RPMI7951 (cell line): ENCODE results near the gene URB2. TPM values are rescaled to one million over a fixed set of nuclear protein-coding genes. Genes with fewer than 3 reads are reported as not detected.

Experiments used
- DNase-seq: peaks from one replicate; pipeline ENCODE4 v3.0.0-alpha.2; 2012; ENCODE audit warnings: low read depth
- total RNA-seq: library from RNA; depleted of rRNA; stranded (reverse); fragments of >200 nt; shearing (Covaris generic); gene quantifications from 2 replicates; pipeline ENCODE4 v1.2.3, GENCODE V29; 2014

Gene URB2
- total RNA-seq, 1 experiment from 2014 or later: 4.7 TPM

DNA sequence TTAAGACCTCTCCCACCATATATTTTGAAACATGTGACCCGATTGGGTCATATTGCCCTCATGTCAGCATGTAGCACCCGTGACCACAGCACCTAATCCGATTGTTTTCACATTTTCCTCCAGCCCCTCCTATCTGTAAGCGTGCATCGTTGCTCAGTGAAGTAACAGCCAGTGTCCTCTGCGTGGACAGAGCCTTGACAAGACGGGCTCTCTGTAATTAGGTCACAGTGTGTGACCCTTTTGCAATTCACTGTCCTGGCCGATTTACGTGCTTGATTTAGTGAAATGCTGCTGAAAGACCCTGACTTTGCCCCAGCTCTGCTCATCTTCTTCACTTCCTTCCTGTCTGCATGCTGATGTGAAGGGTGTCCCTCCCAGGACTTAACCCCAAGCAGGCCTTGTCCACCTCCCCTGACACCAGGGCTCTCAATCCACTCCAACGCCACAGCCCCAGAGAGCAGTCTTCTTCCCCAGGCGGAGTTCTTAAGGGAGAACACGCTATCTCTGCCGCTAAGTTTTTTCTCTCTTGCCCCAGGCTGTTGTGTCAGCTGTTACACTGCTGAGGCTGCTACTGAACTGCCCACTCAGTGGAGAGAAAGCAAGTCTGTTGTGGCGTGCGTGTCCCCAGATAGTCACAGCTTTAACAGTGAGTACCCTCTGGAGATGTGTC, 19.4 kb downstream of the URB2 start:
- peak; percentile 18 for DNase-seq

DNA sequence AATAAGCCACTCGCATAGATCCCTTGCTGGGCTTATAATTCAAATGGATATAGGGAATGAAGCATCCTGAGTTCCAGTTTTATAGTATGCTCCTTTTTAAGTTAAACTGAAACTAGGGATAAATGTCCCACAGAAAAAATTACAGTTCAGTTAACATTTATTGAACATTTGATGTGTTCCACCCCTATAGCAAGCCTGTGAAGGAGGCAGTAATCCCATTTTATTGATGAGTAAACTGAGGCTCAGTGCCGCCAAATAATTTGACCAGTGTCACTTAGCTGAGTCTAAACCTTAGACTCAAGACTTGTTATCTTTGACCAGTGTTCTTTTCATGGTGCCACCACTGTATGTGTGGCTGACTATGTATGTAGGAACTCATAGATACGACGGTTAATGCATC, 22.4 kb downstream of the URB2 start:
- no peak for DNase-seq

DNA sequence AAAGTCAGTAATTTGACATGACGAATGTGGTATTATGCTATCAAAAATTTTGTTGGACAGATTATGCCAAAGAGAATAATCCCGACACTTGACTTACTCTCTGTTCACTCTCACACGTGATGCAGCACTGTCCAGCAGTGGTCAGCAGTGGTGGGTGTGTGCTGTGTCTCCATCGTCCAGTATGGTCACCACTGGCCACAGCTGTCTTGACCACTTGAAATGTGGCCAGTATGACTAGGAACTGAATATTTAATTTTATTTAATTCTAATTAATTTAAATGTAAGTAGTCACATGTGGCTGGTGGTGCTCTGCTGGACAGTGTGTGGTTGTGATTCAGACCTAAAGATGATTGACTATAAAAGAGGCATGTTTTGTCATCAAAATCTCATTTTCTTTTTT, 24.0 kb downstream of the URB2 start:
- DNase-seq: no peak

DNA sequence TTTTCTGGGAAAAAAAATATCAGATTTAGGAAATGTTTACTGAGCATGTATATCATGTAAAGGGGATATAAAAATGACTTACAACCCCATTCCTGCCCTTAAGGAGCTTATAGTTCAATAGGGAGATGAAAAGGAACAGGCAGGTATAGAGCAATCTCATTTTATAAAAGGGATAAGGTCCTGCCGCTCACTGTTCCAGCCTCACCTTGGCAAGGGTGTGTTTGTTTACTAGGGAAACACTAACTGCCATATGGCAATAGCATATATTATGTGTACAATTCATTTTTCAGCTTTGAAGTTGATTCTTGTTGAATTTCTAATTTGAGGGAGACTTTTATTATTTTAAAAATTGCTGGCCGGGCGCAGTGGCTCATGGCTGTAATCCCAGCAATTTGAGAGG, 25.5 kb downstream of the URB2 start:
- DNase-seq: no peak

DNA sequence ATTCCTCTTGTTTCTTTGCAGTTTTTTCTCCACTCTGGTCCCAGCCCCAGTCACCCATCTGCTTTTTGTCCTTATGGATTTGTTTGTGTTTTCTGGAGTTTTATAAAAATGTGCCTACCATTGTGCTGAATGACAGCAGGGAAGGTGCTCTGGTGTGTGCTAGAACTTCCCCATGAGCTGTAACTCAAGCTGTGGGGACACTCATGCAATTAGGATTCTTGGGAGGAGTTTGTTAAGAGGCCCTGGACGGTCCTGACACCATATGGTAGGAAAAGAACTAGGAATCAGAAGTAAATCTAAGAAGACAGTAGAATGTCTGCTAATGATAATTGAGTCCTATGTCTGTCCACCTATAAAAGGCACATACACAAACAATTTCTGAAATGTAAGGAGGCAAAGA, 27.4 kb downstream of the URB2 start:
- DNase-seq: no peak

DNA sequence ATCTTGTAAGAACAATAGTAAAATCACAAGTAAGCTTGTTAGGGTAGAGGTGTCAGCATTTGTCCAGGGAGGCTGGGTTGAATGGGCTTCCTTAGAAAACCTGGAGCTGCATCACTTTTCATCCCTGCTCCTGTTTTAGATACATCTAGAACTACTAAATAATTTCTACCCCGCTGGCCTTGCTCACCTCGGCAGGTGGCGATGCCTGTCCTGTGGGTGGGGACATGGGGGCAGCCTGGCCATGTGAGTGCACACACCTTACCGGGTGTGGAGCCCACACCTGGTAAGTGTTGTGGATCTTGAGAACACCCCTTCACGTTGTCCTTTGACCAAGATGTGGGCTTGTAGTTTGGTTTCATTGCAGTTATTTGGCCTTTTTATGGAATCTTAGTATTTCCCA, 29.7 kb downstream of the URB2 start:
- DNase-seq: no peak

DNA sequence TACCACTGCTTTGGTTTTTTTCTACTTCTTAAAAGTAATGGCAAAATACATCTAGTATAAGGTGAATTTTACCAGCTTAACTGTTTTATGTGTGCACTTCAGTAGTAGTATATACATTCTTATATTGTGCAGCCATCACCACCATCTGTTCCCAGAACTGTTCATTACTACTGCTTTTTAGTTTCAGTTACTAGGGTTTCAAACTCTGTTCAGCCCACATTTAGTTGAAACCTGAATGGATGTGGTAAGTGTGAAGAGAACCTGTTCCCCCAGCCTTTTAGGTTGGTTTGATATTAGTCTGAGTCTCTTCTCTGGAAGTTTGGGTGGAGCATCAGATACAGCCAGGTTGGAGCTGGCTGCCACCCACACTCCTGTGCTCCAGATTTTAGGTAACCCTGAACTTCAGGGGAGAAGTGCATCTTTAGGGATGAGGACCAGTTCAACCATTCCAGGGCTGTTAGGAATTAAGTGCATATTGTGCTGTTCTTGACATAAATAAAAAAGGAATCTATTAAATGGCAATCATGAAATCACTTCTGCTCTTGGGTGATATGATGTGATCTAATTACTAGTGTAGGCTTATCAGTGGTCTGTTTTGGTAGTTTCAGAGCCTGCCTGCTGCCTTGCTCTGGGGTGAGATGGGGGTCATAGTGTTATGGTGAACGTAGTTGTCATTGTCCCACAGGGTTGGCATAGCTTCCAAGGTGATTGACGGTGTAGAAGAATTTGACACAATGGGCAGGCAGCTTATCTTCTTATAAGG, 32.1 kb downstream of the URB2 start:
- no peak for DNase-seq

DNA sequence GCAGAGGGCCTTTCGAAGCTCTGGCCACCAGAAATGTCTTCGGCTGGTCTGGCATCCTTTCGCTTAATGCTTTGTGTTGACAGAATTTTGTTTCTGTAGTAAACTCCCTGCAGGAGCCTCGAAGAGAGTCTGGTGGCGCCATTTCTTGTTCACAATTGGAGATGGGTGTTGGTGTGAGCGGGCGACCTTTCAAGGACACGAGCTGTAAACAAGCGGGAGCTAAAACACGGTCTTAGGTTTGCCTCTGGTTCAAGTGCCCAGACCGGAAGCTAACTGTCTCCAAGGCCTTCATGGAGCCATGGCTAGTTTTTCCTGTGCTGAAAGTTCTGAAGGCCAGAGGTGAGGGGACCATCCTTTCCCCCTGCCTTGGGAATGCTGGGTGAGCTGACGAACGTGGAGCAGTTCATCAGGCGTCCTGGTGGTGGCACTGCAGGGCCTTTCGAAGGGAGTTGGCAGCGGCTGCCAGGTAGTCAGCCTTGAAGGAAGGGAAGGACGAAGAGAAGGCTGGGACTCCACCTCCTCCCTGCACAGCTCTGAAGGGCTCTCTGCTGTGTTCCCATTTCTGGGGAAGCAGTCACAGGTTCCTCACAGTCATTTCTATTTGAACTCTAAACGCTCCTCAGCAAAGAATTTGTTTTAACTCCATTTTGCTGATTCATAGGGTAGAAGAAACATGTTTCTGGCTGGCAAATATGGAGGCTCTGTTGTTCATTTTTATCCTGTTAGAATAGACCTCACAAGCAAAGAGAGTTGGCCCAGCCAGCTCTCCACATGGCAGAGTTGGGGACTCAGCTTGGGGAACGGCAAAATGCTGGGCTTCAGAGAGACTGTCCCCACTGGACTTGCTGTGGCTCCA, 35.2 kb downstream of the URB2 start:
- peak; percentile 48 for DNase-seq

DNA sequence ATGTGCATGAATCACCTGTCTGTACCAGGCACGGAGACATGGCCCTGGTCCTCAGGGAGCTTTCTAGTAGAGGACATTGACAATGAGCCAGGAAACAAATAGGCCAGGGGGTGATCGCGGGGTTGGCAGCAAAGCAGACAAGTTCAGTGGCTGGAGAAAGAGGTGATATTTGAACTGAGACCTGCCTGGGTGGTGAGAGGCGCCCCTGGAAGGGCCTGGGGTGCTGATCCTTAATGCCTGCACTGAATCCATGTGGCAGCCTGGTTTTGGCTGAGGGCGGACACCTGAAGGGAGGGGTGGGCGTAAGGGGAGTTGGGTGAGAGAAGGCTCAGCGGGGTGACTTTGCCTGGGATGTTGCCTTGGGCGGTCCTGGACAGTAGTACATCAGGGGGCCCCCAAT, 35.9 kb downstream of the URB2 start:
- no peak for DNase-seq

DNA sequence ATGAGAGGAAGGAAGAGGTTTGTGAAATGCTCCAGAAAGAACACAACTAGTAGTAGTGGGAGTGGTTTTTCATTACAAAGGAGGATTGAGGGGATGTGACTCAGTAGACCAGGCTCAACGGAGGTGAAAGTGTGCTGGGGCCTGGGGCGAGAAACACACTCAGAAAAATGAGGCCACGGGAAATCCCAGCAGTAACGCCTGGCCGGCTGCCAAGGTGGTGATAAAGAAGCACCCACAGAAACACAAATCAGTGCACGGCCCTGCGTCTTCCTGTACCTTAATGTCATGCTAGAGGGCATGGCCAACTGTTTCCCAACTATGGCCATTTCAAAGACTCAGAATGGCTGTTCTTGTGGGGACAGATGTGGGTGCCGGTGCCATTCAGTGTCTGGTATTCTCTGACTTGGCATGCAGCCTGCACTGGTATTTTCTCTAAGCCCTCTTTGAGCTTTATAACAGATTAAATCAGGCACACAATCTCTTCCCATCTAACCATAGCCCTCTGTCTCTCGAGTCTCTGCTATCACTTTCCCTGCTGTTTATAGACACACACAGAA, 38.2 kb downstream of the URB2 start:
- DNase-seq: peak; percentile 95

DNA sequence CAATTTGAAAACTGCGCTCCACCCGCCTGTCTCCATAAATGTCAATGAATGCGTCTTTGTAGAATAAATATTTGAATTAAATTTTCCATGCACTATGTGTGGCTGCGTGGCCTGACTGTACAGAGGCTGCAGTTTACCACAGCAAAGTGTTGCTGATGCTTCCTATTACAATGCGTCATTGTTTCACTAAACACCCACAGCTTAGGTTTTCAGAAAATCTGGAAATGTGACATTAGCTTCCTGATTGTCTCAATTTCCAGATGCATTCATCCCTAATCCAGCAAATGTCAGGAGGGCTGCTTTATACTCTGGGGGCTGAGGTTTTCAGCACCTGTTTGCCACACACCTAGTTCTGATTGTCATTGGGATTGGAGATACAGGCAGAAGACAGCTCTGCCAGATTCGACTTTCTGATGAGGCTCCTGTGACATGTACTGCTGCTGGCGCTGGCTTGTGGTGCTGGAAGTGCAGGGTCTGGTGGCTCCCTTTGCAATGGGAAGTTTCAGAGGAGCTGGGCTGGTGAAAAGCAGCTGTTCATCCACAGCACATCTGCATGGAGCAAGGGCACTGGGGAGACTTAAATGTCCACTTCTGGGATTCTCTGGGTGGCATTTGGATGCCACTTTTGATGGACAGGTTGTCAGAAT, 40.0 kb downstream of the URB2 start:
- no peak for DNase-seq

DNA sequence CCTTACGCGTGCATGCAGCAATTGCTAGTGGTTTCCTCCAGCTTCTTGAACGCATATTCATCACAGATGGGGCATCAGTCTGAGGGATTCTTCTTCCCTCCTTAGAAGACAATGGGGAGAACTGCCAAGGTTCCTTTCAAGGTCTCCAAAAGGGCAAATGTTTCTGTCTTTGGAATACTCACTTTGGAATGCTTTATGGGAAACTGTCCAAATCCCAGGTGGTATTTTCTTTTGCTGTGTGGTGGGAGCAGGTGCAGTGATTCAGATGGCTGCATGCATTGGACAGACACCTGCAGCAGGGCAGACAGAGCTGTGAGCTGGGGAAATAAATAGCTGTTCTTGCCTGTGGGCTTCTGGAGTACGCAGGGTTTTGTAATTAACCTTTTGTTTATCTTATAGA, 40.5 kb downstream of the URB2 start:
- DNase-seq: no peak

DNA sequence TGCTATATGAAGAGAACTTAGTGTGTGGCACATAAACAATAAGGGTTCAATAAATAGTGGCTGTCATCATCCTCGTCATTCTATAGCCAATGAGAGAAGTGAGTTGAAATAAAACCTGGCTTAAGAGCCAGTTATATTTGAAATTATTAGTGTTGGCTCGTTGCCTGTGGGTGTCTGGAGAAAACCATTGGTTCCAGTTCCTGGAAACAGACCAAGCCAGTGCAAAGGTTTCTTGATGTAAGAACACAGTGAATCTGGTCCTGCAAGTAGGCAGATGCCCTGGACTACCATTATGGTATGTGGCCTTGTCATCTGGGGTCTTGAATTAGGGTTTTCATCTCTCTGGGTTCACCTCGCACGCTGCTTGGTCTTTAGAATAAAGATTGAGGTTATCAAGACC, 43.3 kb downstream of the URB2 start:
- DNase-seq: no peak

DNA sequence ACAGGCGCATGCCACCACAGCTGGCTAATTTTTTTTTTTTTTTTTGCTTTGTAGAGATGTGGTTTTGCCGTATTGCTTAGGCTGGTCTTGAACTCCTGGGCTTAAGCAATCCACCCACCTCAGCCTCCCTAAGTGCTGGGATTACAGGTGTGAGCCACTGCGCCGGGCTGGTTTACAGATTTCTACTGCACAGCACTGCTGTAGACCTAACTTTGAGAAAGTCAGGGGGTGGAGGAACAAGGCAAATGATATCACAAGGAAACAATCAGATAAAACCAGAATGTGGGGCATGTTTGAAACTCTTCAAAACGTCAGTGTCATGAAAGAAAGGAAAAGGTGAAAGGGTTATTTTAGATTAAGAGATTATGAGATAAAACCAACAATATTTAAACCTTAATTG, 45.3 kb downstream of the URB2 start:
- DNase-seq: no peak

DNA sequence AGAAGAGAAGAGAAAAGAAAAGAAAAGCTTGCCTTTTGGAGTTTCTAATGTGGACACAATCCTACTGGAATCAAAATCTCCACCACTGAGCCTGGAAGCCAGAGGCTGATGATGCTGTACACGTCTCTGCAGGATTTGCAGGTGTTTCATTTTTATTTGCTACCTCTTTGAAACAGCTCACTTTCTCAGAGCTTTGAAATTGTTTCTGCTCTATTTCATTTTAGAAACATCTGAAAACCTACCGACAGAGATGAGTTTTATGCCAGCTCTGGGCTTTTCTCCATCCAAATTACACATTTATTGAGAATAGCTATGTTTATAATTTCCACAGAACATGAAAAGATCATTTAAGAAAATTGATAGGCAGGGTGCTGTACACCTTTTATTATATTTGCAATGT, 46.2 kb downstream of the URB2 start:
- DNase-seq: no peak

DNA sequence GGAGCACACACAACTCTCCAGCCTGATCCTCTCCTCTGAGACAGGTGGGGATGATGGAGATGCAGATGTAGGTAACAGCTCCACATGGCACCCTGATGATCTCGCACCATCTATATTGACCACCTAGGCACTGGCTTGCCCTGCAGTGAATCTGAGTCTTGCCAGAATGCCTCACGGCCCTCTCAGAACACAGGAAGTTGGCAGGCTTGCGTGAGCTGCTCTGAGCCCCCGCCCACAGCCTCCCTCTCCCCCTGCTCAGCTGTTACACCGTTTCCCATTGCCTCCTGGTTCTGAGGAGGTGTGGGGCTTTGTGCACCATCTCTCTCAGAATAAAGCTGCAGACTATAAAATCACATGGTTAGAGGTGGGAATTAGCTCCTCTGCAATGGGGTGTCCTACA, 48.0 kb downstream of the URB2 start:
- no peak for DNase-seq

DNA sequence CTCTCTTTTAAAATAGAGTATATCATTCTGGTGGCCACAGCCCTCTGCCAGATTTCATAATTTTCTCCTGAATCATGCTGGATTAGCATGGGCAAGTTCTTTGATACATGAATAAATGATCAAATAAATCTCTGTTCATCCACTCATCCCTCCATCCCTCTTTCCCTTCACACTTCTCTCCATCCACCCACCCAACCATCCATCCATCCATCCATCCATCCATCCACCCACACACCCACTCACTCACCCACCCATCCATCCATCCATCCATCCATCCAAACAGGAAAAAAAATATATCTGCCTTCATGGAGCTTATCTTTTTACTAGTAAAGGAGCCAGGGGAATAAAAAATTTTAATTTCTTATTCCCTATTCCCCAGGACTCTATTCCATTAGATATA, 49.3 kb downstream of the URB2 start:
- no peak for DNase-seq

DNA sequence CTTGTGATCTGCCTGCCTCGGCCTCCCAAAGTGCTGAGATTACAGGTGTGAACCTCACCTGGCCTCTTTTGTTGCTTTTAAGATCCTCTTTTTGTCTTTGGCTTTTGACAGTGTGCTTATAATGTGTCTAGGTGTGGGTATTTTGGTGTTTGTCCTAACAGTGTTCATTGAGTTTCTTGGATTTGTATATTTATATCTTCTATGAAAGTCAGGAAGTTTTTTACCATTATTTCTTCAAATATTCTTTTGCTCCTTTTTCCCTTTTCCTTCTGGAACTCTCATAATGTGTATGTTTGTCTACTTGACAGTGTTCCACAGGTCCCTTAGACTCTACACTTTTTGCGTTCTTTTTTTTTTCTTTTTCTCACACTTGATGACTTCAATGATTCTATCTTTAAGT, 59.1 kb downstream of the URB2 start:
- no peak for DNase-seq

DNA sequence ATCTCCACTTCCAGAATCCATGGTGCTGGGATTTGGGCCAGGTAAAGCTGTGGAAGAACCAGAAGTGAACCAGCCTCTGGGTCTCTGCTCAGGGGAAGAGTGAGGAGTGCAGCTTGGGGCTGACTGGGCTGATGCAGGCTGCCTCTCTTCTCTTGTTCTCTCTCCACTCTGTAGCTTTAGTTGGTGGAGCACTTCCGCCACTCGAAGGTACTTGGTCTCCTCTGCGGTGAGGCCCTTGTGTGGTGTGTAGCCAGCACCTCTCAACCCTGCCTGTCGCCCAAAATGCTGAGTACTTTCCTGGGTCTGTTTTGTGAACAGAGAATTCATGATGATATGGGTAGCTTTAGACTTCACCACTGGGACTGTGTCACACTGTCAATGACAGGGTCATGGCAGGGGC, 63.2 kb downstream of the URB2 start:
- no peak for DNase-seq

DNA sequence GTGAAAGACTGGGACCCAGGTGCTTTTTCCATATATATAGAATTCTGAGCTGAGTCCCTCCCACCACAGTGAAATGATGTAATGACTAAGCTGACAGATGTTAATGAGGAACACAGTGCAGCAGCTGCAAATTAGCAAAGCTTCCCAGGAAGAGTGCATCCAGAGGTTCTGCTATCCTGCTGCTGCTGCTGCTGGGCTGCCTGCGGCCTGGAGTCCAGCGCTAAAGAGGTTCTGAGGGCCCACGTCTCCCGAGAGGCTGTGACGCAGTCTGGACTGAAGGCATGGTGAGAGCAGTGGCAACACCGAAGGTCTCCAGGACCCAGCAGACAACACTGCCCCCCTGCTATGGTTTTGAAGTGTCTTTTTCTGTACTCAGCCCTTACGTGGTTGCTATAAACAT, 63.9 kb downstream of the URB2 start:
- DNase-seq: no peak

DNA sequence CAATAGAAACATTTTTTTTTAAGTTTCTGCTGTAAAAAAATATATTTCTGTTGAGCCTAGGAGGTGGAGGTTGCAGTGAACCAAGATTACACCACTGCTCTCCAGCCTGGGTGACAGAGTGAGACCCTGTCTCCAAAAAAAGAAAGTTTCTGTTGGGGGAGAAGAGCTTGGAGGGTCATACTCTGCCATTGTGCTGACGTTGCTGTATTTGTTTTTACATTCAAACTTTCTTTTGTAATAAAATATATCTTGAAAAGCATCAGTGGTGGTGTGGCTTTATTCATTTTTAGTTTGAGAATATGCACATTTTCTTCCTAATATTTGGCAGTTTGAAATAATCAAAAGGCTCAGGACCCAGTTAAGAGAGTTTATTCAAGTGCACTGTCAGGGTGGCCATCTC, 64.6 kb downstream of the URB2 start:
- DNase-seq: no peak

DNA sequence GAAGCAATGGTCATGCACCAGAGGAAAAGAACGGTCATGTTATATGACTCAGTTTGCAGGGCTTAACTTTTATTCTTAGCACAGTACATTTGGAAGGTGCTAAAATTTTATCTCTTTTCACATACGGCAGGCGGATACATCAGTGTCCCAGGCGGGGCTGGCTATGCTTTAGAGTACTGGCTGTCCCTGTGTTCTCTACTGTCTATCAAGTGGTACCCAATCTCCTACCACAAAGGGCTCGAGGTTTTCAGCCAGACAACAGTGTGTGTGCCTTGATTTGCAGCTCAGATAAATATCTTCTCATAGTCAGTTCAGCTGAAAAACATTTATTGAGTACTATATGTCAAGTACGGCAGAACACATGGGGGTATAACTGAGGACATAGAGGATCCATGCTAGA, 65.3 kb downstream of the URB2 start:
- DNase-seq: no peak
